ENCODE measurements around the gene PROSER2. TPM values are rescaled to one million over a fixed set of nuclear protein-coding genes. Genes with fewer than 3 reads are reported as not detected.

Gene PROSER2
- total and polyA plus RNA-seq, 9 of the 15 experiments (the other 6 are each of a cell fraction or from before 2014, with no cell fraction given) = 0.62 to 14.8 (median 2.9) TPM

- DNase-seq (ENCODE audit: extremely low read depth in 1 of 4, low spot score in 3 of 4) = no peak
- in situ Hi-C loops (cut with MboI) (no loop called here), intact Hi-C loops (cut with micrococcal nuclease) (loop anchor here (1.0 to 10.0 kb wide), 3 partner anchors 23 to 283 kb away; partner anchors contain the start of genes UPF2 and USP6NL)
- Histone ChIP-seq H3K27ac (ENCODE audit: extremely low read depth, low read depth, low read length) (peak overlapping the region; percentile 98), H3K4me1 (replicated peaks in 1 of 2; ENCODE audit: control insufficient read depth in 2 of 2, insufficient read depth in 2 of 2, low read length in 2 of 2) (peaks cover 33 to 60% of the 10 kb centered on the region in 2 experiments), H3K4me2 (ENCODE audit: insufficient read depth, low read length) (peak overlapping the region; percentile 98), H3K9me3 (replicated peaks; ENCODE audit: control insufficient read depth, insufficient read depth, low read depth, low read length) (no peaks in the 10 kb centered on the region), H4K20me1 (replicated peaks; ENCODE audit: control insufficient read depth, insufficient read depth, low read length) (no peaks in the 10 kb centered on the region), H3K36me3 (ENCODE audit: control insufficient read depth, insufficient read depth, low read length) (peaks cover 5% of the 10 kb centered on the region; the same call in 1 of the 3 replicates), H3K9me1 (ENCODE audit: control insufficient read depth, insufficient read depth, low read length) (no peaks in the 10 kb centered on the region), H3K4me3 (peak overlapping the region; percentile 47), H3K27me3 (ENCODE audit: control insufficient read depth in 2 of 2, insufficient read depth in 2 of 2, low read length in 2 of 2) (no peaks in the 10 kb centered on the region), H2AFZ (ENCODE audit: low read depth, low read length) (peak overlapping the region; percentile 83), H3K79me2 (ENCODE audit: control insufficient read depth, insufficient read depth, low read length) (peaks cover 61% of the 10 kb centered on the region), H3K9ac (ENCODE audit: insufficient read depth in 1 of 2, low read depth in 2 of 2, low read length in 2 of 2) (peak overlapping the region; percentile 85 to 92; a peak in 3 of 4 replicates)
- TSS peak; percentile 53 for BruUV-seq (replicated peaks)
- ATAC-seq = peak; percentile 40
- POLR2A ChIA-PET = interaction anchor here (0.6 to 1.9 kb wide), 15 partner anchors 10 to 500 kb away, joined by 3 to 8 read pairs (median 4); no protein-coding TSS in a partner anchor
- FAIRE-seq = no peak
- CTCF ChIA-PET (ENCODE audit: low intra/inter-chr PET ratio) = no interaction called here
- WGBS (ENCODE audit: insufficient coverage, low coverage, missing lambda C conversion rate) = 0% methylated on average over 3 of the region's 3 CpGs
- TF ChIP-seq MLLT1 (IDR thresholded peaks at IDR 0.05) (0 out of 4 replicates have a peak, but pooled peaks have one; percentile 21 to 50), PTBP1 (IDR thresholded peaks at IDR 0.05; ENCODE audit: low read depth, low read length) (0 out of 2 replicates have a peak, but pooled peaks have one; percentile 7), MITF (IDR thresholded peaks at IDR 0.05) (no peak), RERE (CRISPR knock-in tag; IDR thresholded peaks at IDR 0.05; ENCODE audit: borderline replicate concordance) (0 out of 2 replicates have a peak, but pooled peaks have one; percentile 49), KHSRP (IDR thresholded peaks at IDR 0.05) (no peak), PYGO2 (tag; IDR thresholded peaks at IDR 0.05) (0 out of 2 replicates have a peak, but pooled peaks have one; percentile 3), KAT7 (CRISPR knock-in tag; IDR thresholded peaks at IDR 0.05; ENCODE audit: borderline replicate concordance) (peak; percentile 18; the same call in 1 of the 2 replicates), NFXL1 (CRISPR knock-in tag; IDR thresholded peaks at IDR 0.05) (no peak), ZZZ3 (IDR thresholded peaks at IDR 0.05) (no peak), CREB1 (IDR thresholded peaks at IDR 0.05) (no peak), CREB1 (CRISPR knock-in tag; IDR thresholded peaks at IDR 0.05) (0 out of 2 replicates have a peak, but pooled peaks have one; percentile 36), PKNOX1 (IDR thresholded peaks at IDR 0.05) (peak; percentile 70), NUFIP1 (IDR thresholded peaks at IDR 0.05; ENCODE audit: partially characterized antibody) (peak; percentile 12), NFIC (IDR thresholded peaks at IDR 0.05) (no peak), ZNF583 (CRISPR knock-in tag; IDR thresholded peaks at IDR 0.05) (no peak)
Observed at GRCh38 chr10:11898033-11898371, 74.8 kb downstream of the PROSER2 start.
